Amniotic stem cell (primary cell): ENCODE data around the gene ZNF850.
A peak's percentile ranks its signal among the peaks of the same experiment; 100 is the strongest.
"Not testable (repeated sequence)": the region's sequence is repeated elsewhere in the genome, so short reads cannot be mapped to it uniquely, and the experiment has no call there.

Experiments
- DNase-seq: peaks from one replicate; lab custom pipeline; 2025; lab: John Stamatoyannopoulos, UW

Gene ZNF850

GRCh38 chr19:36772311-36773222, at the start of gene ZNF850:
Gene ZNF850, minus strand, starts transcription at chr19:36772807. Its CDS starts 10,201 bp downstream, at chr19:36762606.
- DNase-seq = peak; percentile 88

GRCh38 chr19:36821758-36822157, 49.2 kb upstream of the ZNF850 start:
- DNase-seq = no peak

GRCh38 chr19:36819130-36819630, 46.6 kb upstream of the ZNF850 start:
- DNase-seq = no peak

GRCh38 chr19:36807029-36807428, 34.4 kb upstream of the ZNF850 start:
- DNase-seq = no peak

- no peak for DNase-seq
Observed at GRCh38 chr19:36805364-36805763, 32.8 kb upstream of the ZNF850 start.

- no peak for DNase-seq
Observed at GRCh38 chr19:36797786-36798108, 25.1 kb upstream of the ZNF850 start.

- DNase-seq = no peak
Observed at GRCh38 chr19:36796714-36796992, 24.0 kb upstream of the ZNF850 start.

GRCh38 chr19:36791420-36792141, 19.0 kb upstream of the ZNF850 start:
- not testable (repeated sequence) for DNase-seq

- DNase-seq = no peak
Observed at GRCh38 chr19:36775768-36776167, 3.2 kb upstream of the ZNF850 start.

GRCh38 chr19:36773223-36773579, 594 bp upstream of the ZNF850 start:
- no peak for DNase-seq

GRCh38 chr19:36771261-36772231, 1.1 kb downstream of the ZNF850 start:
- DNase-seq = peak; percentile 70

GRCh38 chr19:36750066-36750691, 22.4 kb downstream of the ZNF850 start:
- no peak for DNase-seq

- not testable (repeated sequence) for DNase-seq
Observed at GRCh38 chr19:36749613-36750012, 23.0 kb downstream of the ZNF850 start.

- DNase-seq = no peak
Observed at GRCh38 chr19:36748431-36749275, 24.0 kb downstream of the ZNF850 start.

- DNase-seq = no peak
Observed at GRCh38 chr19:36747750-36748149, 24.9 kb downstream of the ZNF850 start.

GRCh38 chr19:36745870-36746269, 26.7 kb downstream of the ZNF850 start:
- DNase-seq = no peak

- DNase-seq = not testable (repeated sequence)
Observed at GRCh38 chr19:36736166-36736565, 36.4 kb downstream of the ZNF850 start.

- DNase-seq = no peak
Observed at GRCh38 chr19:36719687-36720556, 52.7 kb downstream of the ZNF850 start.

GRCh38 chr19:36709423-36709822, 63.2 kb downstream of the ZNF850 start:
- no peak for DNase-seq

GRCh38 chr19:36707134-36707533, 65.5 kb downstream of the ZNF850 start:
- DNase-seq = no peak
